Fibroblast of the conjunctiva (primary cell): ENCODE data around the gene CIAPIN1.
"Not testable (repeated sequence)": the region's sequence is repeated elsewhere in the genome, so short reads cannot be mapped to it uniquely, and the experiment has no call there.

Experiments
- DNase-seq: peaks from one replicate; pipeline ENCODE4 v3.0.0-alpha.2; 2010; ENCODE audit warnings: low read depth

The CIAPIN1 gene

DNA sequence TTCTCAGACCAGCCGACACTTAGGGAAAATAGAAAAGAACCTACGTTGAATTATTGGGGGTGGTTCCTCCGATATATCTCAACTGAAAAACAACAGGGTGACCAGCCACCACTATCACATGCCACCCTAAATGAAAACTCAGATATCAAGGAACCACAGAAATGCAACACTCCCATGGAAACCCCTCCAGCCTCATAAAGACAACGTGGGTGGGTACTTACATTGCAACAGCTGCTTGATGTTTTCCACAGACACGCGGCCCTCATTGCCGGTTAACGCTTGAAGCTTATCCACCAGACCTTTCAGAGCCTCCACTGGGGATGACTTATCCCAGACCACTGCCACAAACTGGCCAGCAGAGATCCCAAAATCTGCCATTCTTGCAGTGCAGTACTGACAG, 6.6 kb downstream of the CIAPIN1 start:
- DNase-seq, result not testable (repeated sequence)

DNA sequence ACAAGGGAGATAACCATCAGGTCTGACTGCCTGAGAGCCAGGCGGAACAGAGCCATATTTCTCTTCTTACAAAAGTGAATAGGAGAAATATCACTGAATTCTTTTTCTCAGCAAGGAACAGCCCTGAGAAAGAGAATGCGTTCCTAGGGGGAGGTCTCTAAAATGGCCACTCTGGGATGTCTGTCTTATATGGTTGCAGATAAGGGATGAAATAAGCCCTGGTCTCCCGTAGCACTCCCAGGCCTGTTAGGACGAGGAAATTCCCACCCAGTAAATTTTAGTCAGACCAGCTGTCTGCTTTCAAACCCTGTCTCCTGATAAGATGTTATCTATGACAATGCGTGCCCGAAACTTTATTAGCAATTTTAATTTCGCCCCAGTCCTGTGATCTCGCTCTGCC, 7.2 kb downstream of the CIAPIN1 start:
- DNase-seq, result not testable (repeated sequence)

DNA sequence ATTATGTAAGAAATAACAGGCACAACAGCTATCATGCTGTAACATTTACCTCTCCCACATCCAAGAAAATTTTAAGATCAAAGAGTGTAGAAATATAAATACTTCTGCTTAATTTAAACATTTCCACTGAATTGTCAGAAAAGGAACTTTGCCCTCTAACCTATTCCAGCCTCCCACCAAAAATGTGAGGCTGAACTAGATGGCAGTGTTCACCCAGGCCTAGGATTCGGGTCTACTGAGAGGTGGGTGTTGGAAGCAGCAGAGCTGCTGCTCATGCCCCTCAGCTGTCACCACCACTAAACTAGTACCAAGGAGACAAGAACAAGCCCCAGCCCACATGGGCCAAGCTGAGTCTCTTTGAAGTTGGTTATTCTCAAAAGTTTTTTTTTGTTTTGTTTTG, 11.3 kb downstream of the CIAPIN1 start:
- no peak for DNase-seq

DNA sequence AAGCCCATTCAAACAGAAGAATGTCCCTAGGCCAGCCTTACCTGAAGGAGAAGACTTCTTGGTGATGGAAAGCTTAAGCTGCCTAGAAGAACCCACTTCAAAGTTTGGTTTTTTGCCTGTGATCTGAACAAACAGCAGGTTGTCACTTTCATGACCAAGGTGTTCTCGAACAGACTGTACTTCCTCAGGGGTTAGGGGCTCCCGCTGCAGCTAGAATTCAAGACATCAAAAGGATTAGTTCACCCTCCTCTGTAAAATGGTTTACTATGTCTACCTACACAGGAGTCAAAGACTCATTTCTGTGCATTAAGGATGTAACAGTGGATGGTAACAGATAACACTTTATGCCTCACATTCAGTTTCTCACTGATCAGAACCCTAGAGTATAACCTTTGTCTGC, 13.2 kb downstream of the CIAPIN1 start:
- no peak for DNase-seq

DNA sequence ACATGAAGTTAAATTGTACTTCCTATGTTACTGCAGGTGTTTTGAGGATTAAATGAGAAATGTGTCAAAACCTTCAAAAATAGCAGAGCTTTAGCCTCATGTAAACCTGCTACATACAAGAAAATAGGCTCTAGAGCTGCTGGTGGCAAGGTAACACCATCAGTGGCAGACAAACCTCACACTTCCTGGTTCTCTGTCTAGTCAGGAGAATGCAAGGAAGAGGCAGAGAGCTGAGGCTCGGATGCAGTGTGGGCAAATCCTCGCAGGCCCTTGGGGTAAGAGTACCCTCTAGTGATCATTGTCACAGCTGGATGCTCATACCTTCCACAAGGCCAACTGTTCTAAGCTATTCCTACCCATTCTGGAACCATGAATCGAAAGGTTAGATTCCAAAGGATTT, 14.2 kb downstream of the CIAPIN1 start:
- DNase-seq, result no peak

DNA sequence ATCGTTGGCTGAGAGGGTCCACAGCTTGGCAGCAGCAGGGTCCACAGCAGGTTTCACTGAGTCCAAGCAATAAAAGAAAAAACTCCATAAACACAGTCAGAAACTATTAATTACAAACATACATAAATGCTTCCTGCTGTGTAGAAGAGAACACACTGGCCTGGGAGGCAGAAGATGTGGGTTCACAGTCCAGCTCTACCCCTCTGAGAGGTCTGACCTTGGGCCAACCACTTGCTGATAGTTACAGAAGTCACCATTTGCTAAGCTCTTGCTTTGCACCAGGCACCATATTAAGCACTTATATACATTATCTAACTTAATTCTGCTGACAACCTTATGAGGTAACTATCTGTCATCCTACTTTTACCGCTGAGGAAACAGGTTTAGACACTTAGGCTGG, 14.7 kb downstream of the CIAPIN1 start:
- no peak for DNase-seq

DNA sequence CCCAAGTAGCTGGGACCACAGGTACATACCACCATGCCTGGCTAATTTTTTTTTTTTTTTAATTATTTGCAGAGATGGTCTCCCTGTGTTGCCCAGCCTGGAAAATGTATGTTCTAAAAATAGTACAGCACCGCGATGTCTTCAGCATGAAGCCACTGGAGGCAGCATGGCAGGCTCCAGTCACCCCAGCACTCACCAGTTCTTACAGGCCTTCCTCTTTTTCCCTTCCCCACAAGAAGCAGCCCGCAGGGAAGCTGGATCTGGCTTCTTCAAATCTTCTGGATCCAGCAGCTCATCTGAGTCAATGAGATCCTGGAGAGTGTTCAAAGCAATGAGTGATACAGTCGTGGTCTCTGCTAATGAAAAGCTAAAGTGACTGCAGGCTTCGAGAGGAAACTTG, 16.2 kb downstream of the CIAPIN1 start:
- DNase-seq, result no peak

DNA sequence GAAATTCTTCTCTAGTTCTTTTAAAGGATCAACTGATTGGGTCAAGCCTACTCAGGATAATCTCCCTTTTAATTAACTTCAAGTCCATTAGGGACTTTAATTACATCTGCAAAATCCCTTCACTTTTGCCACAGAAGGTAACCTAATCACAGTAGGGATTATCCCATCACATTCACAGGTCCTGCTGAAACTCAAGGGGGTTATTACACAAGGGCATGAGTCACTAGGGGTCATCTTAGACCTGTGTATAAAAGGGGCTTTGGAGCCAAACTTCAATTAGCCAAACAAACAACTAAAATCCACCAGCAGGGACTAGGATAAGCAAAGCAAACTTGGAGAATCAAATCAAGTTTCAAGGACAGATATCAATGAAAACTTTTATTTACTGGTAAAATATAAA, 19.4 kb downstream of the CIAPIN1 start:
- DNase-seq, result no peak

DNA sequence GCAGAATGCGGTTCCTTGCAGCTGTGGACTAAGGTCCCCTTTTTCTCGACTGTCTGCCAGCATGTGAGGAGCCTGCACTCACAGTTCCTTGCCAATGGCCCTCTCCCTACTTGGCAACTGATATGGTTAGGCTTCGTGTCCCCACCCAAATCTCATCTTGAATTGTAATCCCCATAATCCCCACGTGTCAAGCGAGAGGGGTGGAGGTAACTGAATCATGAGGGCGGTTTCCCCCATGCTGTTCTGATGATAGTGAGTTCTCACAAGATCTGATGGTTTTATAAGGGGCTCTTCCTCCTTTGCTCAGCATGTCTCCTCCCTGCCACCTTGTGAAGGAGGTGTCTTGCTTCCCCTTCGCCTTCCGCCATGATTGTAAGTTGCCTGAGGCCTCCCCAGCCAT, 19.9 kb downstream of the CIAPIN1 start:
- DNase-seq, result no peak

DNA sequence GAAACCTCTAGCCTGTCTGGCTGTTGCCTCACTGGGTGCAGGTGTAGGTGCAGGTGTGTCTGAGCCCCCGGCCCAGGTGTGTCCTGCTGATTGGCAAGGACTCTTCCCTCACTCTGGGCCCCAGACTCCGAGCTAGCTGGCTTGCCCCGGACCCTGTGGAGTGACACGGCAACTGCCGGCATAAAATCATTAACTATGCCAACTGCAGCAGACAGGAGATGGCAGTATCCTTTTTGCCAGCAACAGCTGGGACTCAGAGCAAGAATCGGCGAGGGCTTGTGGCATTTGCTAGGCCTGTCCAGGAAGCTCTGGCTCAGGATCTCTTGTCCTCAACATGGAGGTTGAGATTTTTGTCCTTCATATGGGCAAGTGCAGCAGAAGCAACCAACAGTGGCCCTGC, 20.8 kb downstream of the CIAPIN1 start:
- no peak for DNase-seq

DNA sequence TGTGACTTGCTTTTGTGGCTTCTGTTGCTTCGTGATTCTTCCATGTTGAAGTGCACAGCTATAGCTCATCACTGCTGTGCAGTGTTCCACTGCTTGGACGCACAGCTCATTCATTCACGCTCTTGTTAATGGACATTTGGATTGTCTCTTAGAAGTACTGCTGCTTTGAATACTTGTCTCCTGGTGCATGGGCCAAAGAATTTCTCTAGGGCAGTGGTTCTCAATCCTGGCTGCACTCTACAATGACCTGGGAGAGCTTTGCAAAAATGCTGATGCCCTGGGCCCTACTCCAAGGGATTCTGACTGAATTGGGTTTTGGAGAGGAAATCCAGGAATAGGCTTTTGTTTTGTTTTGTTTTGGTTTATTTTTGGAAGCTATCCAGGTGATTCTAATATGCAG, 22.6 kb downstream of the CIAPIN1 start:
- DNase-seq, result no peak

DNA sequence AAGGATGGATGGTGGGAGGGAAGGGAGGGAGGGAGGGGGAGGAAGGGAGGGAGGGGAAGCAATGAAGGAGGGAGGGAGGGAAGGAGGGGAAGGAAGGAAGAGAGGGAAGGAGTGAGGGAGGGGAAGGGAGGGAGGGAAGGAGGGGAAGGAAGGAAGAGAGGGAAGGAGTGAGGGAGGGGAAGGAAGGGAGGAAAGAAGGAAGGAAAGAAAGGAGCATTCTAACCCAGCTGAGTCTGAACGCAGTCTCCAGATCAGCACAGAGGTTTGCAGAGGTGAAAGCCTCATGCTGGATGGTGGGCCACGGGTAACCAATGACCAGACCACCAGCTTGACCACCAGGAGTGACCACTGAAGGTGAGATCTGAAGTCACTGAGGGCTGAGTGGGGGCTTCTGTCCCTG, 24.0 kb downstream of the CIAPIN1 start:
- no peak for DNase-seq

DNA sequence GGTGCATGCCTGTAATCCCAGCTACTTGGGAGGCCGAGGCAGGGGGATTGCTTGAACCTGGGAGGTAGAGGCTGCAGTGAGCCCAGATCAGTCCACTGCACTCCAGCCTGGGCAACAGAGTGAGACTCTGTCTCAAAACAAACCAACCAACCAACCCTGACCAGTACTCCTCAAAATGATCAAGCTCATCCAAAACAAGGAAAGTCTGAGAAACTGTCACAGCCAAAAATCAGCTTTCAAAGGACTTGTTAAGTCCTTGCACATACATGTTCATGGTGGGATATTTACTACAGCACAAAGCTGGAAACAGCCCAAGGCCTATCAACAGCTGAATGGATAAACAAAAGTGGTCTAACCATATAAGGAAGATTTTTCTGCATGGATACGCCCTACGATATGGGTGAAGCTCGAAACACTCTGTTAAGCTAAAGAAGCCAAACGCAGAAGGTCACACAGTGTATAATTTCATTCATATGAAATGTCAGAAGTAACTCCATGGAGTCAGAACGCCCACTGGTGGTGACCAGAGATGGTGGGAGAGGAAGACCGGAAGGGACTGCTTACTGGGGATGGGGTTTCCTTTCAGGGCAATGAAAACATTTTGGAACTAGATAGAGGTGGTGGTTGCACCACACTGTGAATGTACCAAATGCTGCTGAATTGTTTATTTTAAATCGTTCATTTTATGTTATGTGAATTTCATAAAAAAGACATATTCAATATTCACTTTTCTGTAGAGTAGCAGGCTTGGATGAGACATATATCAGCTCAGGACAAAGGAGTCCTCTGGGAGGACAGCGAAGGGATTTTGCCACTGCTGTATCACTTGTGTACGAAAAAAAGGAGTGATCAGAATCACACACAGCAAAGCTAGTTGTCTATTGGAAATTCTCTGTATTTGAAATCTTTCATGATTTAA, 24.9 kb downstream of the CIAPIN1 start:
- DNase-seq, result peak; percentile 64

DNA sequence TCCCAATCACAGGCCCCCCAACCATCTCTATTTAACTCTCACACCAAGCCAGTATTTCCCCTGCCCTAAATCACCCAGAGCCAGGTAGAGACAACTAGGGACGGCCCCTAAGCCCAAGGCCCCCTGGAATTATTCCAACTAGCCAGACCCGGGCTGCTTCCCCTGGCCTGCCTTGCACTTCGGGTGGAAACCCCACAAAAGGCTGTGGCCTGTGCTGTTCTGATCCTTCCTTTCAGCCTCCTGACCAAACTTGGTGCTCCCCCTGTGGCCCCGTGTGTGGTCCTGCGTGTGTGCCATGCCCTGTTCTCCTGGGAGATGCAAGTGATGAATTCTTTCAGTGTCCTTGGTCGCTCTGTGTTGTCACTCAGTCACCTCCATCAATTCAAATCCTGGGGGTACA, 27.7 kb downstream of the CIAPIN1 start:
- DNase-seq, result no peak

DNA sequence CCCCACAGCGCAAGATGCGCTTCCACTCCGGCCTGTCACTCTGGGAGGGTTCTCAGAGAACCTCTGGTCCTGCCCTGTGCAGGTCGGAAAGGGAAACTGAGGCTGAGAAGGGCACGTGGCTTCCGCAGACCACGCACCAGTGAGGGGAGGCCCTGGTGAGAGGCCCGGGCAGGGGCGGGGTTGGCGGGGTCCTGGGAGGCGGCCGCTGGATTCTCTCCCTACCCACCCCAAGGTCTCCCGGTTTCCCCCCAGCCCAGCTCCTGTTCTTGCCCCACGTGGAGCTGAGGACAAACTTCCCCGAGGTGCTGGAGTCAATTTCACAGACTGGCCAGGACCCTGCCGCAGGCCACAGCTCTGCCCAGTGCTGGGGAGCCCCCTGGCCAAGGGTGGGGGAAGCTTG, 31.1 kb downstream of the CIAPIN1 start:
- DNase-seq, result no peak

DNA sequence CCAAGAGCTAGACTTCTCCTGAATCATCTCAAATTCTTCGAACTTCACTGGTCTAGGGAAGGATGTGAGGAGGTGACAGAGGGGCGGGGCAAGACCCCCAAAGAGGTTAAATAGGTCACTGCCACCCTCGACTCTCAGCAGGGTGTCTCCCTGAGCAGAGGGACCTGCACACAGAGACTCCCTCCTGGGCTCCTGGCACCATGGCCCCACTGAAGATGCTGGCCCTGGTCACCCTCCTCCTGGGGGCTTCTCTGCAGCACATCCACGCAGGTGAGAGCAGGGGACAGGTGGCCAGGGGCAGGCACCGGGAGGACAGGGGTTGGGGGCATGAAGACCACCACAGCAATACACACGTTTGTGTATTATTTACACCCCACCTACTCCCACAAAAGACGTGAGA, 33.5 kb downstream of the CIAPIN1 start:
- DNase-seq, result no peak

DNA sequence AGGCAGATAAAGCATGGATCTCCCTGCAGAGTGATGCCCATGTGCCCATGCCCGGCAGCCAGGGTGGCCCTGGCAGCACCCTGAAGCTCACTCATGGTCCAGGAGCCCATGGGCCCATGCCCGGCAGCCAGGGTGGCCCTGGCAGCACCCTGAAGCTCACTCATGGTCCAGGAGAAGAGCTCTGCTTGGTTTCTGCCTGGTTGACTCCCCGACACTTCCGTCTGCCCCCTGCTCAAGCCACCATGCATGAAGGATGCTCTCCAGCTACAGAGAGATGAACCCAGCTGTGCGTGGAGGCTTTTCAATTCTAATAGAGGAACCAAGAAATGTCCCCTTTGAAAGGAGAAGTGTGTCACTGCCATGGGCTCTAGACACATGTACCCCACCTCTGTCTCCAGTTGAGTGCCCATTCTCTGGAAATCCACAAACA, 33.9 kb downstream of the CIAPIN1 start:
- DNase-seq, result no peak

DNA sequence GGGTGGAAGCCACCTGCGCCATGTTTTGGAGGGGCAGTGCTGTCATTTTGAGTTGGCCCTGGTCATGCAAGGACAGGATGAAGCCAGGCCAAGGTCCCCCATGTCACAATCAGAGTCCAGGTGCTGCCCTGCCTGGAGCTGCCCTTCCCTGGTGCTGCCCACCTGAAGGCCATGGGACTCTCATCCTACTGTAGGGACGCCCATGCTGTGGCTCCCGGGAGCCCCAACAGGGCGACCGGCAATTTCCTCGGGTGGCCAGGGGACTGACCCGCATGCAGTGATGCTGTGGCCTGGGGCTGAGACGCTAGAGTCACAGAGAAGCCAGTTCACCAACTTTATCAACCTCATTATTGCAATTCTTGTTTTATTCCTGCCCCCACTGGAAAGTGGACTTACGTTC, 34.6 kb downstream of the CIAPIN1 start:
- no peak for DNase-seq

DNA sequence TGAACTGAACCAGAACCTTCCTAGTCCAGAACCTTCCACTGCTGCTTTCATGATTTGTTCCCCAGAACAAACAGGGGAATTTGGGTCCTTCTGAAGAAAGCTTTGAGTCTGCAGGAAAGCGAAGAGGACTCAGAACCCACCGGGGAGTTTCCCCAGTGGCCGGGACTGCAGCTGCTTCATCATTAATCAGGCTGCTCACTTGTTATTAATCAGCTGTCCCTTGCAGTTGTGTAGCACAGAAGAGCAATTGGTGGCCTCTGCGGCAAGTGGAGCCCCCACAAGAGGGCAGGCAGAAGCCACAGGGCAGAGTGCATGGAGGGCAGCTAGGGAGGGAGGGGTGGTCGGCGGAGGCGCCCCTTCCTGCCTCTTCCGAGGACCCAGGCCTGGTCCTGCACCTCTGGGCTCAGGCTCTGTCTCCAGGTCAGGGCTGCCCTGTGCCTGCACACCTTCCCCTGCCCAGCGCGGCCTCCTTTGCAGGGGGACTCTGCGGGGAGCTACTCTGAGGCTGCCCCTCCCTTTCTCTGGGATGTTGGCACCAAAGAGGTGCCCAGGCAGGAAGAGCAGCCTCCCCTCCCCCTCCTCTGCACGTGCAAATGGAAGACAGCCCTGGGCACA, 35.7 kb downstream of the CIAPIN1 start:
- no peak for DNase-seq

DNA sequence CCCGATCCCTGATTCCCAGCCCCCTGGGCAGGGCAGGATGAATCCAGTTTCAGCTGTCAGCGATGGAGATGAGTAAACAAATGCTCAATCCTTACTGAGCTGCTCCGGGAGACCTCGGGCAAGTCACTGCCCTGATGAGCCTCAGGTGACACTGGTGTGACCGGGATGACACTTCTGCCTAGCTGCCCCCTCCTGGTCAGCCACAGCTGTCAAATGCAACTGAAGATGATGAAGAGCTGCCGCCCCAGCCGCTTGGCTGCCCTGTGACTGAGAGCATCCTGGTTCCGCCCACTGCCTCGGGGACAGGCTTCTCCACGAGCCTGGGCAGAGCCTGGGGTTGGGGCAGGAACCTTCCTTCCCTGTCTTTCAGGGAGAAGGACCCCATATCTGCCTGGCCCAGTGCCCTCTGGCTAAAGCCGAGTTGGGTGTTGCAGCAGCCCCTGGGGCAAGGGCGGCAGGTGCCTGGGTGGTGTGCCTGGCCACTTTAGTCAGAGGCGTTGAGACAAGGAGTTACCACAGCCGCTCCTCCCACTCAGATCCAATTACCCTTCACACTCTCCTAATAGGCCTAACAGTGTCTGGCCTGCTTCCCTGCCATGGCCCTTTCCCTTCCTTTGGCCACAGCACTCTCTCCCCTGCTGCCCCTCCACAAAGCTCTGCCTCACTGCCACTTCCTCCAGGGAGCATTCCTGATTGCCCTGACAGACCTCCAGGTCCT, 37.2 kb downstream of the CIAPIN1 start:
- DNase-seq, result no peak

DNA sequence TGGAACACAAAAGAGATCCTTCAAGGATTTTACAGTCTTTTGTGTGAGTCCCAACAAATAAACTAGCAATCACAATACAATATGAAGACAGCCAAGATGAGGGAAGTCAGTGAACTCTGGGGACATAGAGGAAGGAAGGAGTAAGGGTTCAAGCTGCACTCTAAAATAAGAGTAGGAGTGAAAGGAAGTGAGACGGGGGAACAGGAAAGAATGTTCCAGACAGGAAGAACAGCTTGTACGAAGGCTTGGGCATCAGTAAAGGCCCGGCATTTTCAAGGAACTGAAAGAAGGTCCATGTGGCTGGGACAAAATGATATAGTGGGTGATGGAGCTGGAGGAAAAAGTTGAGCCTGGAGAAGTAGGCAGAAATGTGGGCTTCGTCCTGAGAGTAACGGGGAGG, 38.1 kb downstream of the CIAPIN1 start:
- no peak for DNase-seq

DNA sequence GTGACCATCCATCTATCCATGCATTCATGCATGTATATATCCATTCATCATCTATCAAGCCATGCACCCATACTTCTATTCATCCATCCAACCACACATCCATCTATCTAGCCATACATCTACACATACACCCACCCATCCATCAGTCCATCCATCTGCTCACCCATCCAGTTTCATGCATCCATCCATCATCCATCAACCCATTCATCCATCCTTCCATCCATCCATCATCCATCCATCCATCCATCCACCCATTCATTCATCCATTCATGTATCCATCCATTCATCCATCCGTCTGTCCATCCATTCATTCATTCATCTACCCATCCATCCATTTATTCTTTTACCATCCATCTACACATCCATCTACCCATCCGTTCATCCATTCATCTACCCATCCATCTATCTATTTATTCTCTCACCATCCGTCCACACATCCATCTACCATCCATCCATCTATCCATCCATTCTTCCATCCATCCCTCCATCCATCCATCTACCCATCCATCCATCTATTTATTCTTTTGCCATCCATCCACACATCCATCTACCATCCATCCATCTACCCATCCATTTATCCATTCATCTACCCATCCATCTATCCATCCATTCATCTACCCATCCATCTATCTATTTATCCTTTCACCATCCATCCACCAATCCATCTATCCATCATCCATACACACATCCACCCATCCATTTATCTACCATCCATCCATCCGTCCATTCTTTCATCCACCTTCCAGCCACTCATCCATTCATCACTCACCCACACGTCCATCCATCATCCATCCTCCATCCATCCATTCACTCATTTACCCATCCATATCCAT, 39.4 kb downstream of the CIAPIN1 start:
- DNase-seq, result no peak
